Stimulated activated naive B cell treated with anti-CD40 and anti-IgM and Interleukin-4, amounts not matched to agents 10 μg/mL and 1 μg/mL and 100 μg/mL, for 72 hours (primary cell): Measurements from ENCODE around the gene OMA1.

ENCODE experiments used
- ATAC-seq, 2 donors: fragments of 150-1000 bp; cut with Tn5 transposase; replicated peaks; 2 replicates each; pipeline ENCODE4 v1.10.0; 2021; ENCODE audit warnings: moderate library complexity in 1 of 2
- DNase-seq: peaks from one replicate; pipeline ENCODE4 v3.0.0; 2021
- H3K27ac Mint-ChIP-seq: one replicate; pipeline ENCODE4 v1.8.0; 2022; ENCODE audit warnings: mild to moderate bottlenecking, mixed read lengths
- H3K27me3 Mint-ChIP-seq, 2 donors: one replicate each; pipeline ENCODE4 v1.8.0; 2022; ENCODE audit warnings: mixed read lengths in 2 of 2
- H3K36me3 Mint-ChIP-seq, 2 donors: one replicate each; pipeline ENCODE4 v1.8.0; 2022; ENCODE audit warnings: mixed read lengths in 2 of 2, mild to moderate bottlenecking in 1 of 2
- H3K4me1 Mint-ChIP-seq, 2 donors: one replicate each; pipeline ENCODE4 v1.8.0; 2022; ENCODE audit warnings: mixed read lengths in 2 of 2, mild to moderate bottlenecking in 1 of 2
- H3K4me3 Mint-ChIP-seq, 2 donors: one replicate each; pipeline ENCODE4 v1.8.0; 2022; ENCODE audit warnings: mild to moderate bottlenecking in 2 of 2, mixed read lengths in 2 of 2, moderate library complexity in 1 of 2
- H3K9me3 Mint-ChIP-seq, 2 donors: one replicate each; pipeline ENCODE4 v1.8.0; 2022; ENCODE audit warnings: mixed read lengths in 2 of 2, mild to moderate bottlenecking in 1 of 2

Gene OMA1

DNA sequence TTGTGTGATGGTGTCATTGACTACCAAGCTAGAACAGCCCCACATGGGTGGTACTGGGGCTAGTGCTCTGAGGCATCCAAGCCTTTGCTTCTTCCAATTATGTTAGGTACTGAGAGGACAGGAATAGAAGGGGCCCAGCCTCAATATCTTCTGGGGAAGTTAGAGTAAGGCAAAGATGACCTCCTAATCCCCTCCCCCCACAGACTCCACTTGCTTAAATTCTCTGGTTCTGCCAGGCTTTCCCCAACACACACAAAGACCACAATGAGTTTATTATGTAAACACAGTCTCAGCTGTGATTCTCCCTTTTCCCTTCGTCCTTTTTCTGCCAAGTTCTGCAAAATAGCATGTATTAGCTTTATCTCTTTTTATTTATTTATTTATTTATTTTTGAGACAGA lies 33.7 kb upstream of the OMA1 start:
- Mint-ChIP-seq H3K4me3 (no peak overlapping the region), H3K27ac (no peak overlapping the region), H3K4me1 (peaks cover 21 to 34% of the 10 kb centered on the region in 2 donors), H3K27me3 (peaks cover 29 to 40% of the 10 kb centered on the region in 2 donors), H3K36me3 (peaks cover 0 to 7% of the 10 kb centered on the region in 2 donors), H3K9me3 (no peaks in the 10 kb centered on the region)
- DNase-seq (no peak), ATAC-seq (no peak)

DNA sequence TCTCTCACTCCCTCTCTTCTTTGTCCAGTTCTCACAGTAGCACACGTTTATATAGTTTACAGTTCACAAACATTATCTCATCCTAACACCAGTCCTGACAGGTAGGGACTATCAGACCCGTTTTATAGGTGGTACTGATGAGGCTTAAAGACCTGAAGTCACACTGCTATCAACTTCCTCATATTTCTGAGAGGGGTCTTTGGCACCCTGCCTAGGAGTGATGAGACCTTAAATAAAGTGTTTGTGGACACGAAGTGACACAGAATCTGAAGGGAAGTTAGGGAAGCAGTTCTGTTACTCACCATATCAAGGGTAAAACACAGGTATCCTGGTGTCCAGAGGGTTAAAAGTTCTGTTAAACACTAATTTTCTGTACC lies 31.1 kb upstream of the OMA1 start:
- peaks cover 12 to 19% of the 10 kb centered on the region in 2 donors for H3K4me1 Mint-ChIP-seq
- H3K36me3 Mint-ChIP-seq: peaks cover 0 to 7% of the 10 kb centered on the region in 2 donors
- no peak for DNase-seq
- H3K27ac Mint-ChIP-seq: no peak overlapping the region
- H3K4me3 Mint-ChIP-seq: peak overlapping the region; percentile 54 to 55
- H3K27me3 Mint-ChIP-seq: peaks cover 35 to 65% of the 10 kb centered on the region in 2 donors
- H3K9me3 Mint-ChIP-seq: no peaks in the 10 kb centered on the region
- ATAC-seq: peak in 1 of 2 donors; percentile 3

DNA sequence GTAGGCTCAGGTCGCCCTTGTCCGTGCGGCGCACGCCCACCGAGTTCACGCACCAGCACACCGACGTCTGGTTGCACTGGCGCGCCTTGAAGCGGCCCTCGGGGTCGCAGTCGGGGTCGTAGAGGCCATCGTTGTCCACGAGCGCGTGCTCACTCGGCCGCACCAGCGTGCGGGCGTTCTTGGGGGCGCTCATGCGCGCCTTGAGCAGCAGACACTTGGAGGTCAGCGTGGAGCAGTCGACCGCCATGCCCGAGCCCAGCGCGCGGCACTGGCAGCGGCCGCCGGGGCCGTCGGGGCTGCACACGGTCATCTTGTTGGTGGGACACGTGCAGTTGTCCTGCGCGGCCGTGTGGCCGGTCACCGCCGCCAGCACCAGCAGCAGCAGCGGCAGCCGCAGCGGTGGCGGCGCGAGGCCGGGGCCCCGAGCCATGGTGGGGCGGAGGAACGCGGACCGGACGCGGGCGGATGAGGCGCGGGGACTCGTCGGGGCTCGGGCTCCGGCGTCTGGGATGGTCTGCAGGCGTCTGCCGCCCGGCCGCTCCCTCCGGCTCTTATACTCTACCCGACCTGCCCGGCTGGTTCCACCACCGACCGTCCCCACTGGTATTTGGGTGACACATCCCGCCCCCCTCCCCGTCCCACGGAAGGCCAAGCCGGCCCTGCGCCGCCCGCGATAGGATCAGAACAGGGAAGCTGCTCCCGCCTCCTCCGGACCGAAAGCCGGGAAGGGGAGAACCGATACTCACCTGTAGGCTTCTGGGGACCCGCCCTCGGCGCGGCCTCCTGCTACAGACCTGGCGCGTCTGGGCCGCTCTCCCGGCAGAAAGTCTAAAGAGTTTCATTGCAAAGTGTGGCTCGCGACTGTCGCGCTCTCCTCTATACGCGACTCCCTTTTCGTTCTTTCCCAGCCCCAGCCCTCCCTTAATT lies 30.5 kb upstream of the OMA1 start, which contains the start of gene TACSTD2:
Gene TACSTD2, minus strand, starts transcription at position 526 of the 927 bp plus-strand sequence. Its CDS starts 96 bp downstream, at position 430.
- H3K4me1 Mint-ChIP-seq: peaks cover 12 to 19% of the 10 kb centered on the region in 2 donors
- H3K9me3 Mint-ChIP-seq: no peaks in the 10 kb centered on the region
- DNase-seq: no peak
- H3K36me3 Mint-ChIP-seq: peaks cover 0 to 7% of the 10 kb centered on the region in 2 donors
- H3K27ac Mint-ChIP-seq: peak within 1 kb of the TSS; percentile 63
- peaks cover 36 to 72% of the 10 kb centered on the region in 2 donors for H3K27me3 Mint-ChIP-seq
- no peak for ATAC-seq
- peak within 1 kb of the TSS; percentile 81 to 83 for H3K4me3 Mint-ChIP-seq

DNA sequence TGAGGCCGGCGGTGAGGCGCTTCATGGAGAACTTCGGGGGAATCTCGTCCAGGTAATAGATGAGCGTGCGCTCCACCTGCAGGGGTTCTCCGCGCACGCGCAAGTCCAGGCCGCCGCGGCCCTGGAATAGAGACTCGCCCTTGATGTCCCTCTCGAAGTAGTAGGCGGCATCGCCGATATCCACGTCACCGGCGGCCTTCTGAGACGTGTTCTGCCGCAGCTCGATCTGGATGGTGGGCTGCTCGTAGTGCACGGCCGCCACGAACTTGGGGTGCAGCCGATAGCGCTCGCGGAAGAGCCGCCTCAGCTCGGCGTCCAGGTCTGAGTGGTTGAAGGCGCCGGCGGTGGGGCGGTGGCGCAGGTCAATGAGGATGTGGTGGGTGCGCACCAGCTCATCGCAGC lies 29.8 kb upstream of the OMA1 start:
- peaks cover 0 to 7% of the 10 kb centered on the region in 2 donors for H3K36me3 Mint-ChIP-seq
- peaks cover 12 to 19% of the 10 kb centered on the region in 2 donors for H3K4me1 Mint-ChIP-seq
- H3K27ac Mint-ChIP-seq: peak overlapping the region; percentile 63
- ATAC-seq: peak; percentile 28 to 37
- H3K9me3 Mint-ChIP-seq: no peaks in the 10 kb centered on the region
- H3K27me3 Mint-ChIP-seq: peaks cover 42 to 78% of the 10 kb centered on the region in 2 donors
- peak overlapping the region; percentile 81 to 83 for H3K4me3 Mint-ChIP-seq
- peak; percentile 8 for DNase-seq

DNA sequence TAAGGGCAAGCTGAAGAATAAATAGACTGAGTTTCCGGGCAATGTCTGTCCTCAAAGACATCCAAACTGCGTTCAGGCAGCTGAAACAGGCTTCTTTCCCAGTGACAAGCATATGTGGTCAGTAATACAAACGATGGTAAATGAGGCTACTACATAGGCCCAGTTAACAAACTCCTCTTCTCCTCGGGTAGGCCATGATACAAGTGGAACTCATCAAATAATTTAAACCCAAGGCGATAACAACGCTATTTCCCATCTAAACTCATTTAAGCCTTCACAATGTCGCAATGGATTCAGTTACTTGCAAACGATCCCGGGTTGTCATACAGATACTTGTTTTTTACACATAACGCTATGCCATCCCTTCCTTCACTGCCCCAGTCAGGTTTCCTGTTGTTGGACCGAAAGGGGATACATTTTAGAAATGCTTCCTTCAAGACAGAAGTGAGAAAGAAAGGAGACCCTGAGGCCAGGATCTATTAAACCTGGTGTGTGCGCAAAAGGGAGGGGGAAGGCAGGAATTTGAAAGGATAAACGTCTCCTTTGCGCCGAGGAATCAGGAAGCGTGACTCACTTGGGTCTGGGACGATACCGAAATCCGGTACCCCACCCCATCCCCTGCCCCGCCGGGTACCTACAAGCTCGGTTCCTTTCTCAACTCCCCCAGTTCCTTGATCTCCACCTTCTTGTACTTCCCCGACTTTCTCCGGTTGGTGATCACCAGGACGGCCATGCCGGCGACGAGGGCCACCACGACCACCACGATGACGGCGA lies 29.2 kb upstream of the OMA1 start:
- no peaks in the 10 kb centered on the region for H3K9me3 Mint-ChIP-seq
- peaks cover 12 to 19% of the 10 kb centered on the region in 2 donors for H3K4me1 Mint-ChIP-seq
- H3K4me3 Mint-ChIP-seq: peak overlapping the region; percentile 81 to 83
- DNase-seq (no peak), ATAC-seq (no peak)
- peaks cover 44 to 82% of the 10 kb centered on the region in 2 donors for H3K27me3 Mint-ChIP-seq
- peaks cover 0 to 7% of the 10 kb centered on the region in 2 donors for H3K36me3 Mint-ChIP-seq
- peak overlapping the region; percentile 63 for H3K27ac Mint-ChIP-seq

DNA sequence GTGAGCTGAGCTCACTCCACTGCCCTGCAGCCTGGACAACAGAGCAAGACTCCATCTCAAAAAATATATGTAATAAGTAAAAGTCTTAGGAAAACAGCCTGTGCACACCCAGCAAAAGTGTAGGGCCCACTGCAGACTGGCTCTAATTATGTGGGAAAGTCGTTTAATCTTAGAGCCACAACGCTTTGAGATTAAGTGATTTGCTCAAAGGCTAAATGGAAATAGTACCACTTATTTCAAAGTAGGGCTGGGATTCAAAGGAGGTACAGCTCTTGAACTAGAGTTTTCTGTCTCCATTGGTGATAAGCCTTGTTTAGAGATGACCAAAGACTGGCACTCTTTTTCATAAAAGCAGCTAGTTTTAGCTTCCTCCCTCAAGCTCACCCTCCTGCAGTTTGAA lies 28.3 kb upstream of the OMA1 start:
- H3K4me3 Mint-ChIP-seq: no peak overlapping the region

DNA sequence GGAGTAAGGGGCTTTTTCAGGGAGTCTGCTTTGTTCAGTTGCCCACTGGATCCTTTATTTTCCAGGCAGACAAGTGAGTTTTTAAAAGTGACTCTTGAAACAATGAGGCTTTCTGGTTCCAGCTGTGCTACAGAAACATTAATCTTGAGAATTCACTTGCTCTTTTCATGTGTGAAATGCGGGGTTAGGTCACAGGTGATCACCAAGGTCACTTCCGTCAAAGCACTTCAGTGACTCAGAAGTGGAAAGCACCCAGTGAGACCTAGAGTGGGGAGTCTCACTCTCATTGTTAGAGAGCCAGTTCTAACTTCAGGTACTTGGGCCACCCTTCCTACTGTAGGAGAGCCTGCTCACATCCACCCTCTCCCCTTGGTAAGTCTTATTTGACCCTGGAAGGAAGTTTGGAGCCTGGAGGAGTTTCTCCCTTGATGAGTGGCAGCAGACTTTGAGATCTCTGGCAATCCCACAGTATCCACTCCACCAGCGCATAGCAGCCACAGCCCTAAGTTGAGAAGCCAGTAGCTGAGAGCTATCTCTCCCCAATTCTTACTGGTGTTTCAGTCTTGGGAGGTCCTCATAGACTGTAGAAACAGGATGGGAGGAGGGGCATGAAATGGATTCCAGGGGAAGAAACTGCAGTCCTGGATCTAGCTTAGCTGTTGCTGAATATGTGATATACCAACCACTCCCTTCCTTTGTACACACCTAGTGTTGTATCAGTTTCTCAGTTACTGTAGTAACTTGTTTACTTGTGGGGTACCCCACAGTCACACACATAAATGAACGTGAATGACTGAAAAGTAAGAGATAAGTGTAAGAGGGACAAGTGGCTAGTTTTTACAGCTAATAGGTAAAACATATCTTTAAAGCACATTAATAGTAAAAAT lies 27.4 kb upstream of the OMA1 start:
- Mint-ChIP-seq H3K27me3 (peaks cover 51 to 89% of the 10 kb centered on the region in 2 donors), H3K9me3 (peaks cover 0 to 2% of the 10 kb centered on the region in 2 donors), H3K27ac (no peak overlapping the region), H3K4me3 (no peak overlapping the region), H3K4me1 (peaks cover 12 to 19% of the 10 kb centered on the region in 2 donors), H3K36me3 (peaks cover 0 to 7% of the 10 kb centered on the region in 2 donors)
- ATAC-seq: peak; percentile 83 to 90
- DNase-seq: peak; percentile 12

More for the DNA sequence above, 28.3 kb upstream of the OMA1 start:
- Mint-ChIP-seq H3K27ac (no peak overlapping the region), H3K9me3 (peaks cover 0 to 2% of the 10 kb centered on the region in 2 donors), H3K4me1 (peaks cover 12 to 19% of the 10 kb centered on the region in 2 donors), H3K36me3 (peaks cover 0 to 7% of the 10 kb centered on the region in 2 donors), H3K27me3 (peaks cover 52 to 91% of the 10 kb centered on the region in 2 donors)
- ATAC-seq (no peak), DNase-seq (no peak)

DNA sequence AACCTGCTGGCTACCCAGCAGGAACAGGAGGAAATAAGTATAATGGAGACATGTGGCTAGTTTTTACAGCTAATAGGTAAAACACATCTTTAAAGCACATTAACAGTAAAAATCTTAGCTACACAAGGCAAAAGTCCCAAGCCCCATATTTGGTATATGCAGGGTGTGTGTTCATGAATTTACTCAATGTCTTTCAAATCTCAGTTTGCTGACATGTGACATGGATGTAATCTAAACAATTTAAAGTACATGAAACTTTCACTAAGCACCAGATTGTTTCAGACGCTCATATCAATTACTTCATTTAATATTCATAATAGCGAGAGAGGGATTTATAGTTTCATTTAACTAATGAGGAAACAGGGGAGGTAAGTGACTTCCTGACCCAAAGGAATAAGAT lies 26.6 kb upstream of the OMA1 start:
- no peak for ATAC-seq
- Mint-ChIP-seq H3K4me1 (peaks cover 12 to 19% of the 10 kb centered on the region in 2 donors), H3K27me3 (peaks cover 56 to 85% of the 10 kb centered on the region in 2 donors)

DNA sequence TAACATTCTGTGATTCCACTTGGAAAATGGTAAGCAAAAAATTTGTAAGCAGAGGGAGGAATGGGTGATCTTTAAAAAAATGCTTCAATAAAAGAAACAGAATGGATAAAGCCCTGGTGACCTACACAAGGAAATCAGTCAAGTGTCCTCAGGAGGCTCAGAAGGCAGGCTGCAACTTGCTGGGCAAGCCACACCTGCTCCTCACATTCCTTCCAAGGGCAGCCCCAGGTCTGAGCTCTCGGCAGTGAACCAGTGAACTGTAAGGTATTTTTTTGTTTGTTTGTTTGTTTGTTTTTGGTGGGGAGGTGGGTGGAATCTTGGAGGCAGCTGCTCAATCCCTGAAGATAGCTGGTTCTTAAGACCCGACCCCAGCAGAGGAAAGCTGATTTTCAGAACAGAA lies 26.2 kb upstream of the OMA1 start:
- ATAC-seq: no peak
- Mint-ChIP-seq H3K27me3 (peaks cover 54 to 80% of the 10 kb centered on the region in 2 donors), H3K27ac (no peak overlapping the region)

More for the DNA sequence above, 26.6 kb upstream of the OMA1 start:
- no peak overlapping the region for H3K27ac Mint-ChIP-seq
- peaks cover 0 to 2% of the 10 kb centered on the region in 2 donors for H3K9me3 Mint-ChIP-seq
- peaks cover 0 to 7% of the 10 kb centered on the region in 2 donors for H3K36me3 Mint-ChIP-seq
- no peak overlapping the region for H3K4me3 Mint-ChIP-seq
- no peak for DNase-seq

DNA sequence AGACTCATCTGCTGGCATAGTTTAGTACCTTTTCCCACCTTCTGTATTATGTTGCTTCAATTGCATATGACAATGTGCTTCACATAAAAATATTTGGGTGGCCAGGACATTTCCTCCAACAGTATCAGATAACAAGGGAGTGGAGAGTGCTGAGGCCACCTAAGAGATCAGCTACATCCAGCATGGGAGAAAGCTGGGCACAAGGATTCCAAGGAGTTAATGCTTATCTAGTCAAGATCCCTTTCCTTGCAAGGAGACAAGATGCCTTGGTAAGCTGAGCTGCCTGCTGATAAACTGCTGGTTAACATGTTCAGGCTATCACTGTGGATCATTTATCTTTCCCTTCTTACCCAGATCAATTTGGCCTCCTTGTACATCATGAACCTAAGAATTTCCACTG lies 25.1 kb upstream of the OMA1 start:
- peaks cover 0 to 2% of the 10 kb centered on the region in 2 donors for H3K36me3 Mint-ChIP-seq
- no peak for DNase-seq
- peaks cover 50 to 72% of the 10 kb centered on the region in 2 donors for H3K27me3 Mint-ChIP-seq
- no peak for ATAC-seq
- H3K4me1 Mint-ChIP-seq: peaks cover 7 to 11% of the 10 kb centered on the region in 2 donors
- H3K9me3 Mint-ChIP-seq: peaks cover 0 to 2% of the 10 kb centered on the region in 2 donors
- no peak overlapping the region for H3K4me3 Mint-ChIP-seq
- no peak overlapping the region for H3K27ac Mint-ChIP-seq

More for the DNA sequence above, 26.2 kb upstream of the OMA1 start:
- H3K4me3 Mint-ChIP-seq: no peak overlapping the region
- H3K9me3 Mint-ChIP-seq: peaks cover 0 to 2% of the 10 kb centered on the region in 2 donors
- DNase-seq: no peak
- peaks cover 10 to 18% of the 10 kb centered on the region in 2 donors for H3K4me1 Mint-ChIP-seq
- H3K36me3 Mint-ChIP-seq: peaks cover 0 to 6% of the 10 kb centered on the region in 2 donors

DNA sequence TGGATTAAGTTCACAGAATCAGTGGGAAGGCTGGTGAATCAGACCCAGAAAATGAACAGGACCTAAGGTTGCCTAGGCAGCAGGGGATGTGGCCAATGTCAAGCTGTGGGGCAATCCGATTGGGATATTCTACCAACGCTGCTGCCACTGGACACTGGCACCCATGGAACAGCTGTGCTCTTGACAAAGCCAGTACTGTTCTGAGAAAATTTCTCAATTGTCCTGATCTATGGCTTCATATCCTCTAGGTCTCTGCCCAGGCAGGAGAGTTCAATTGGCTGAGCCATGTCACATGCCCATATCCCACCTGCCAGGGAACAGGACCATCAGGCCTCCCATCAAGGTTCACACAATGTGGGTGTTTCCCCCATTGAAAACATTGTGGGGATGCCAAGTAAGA lies 24.3 kb upstream of the OMA1 start:
- no peak overlapping the region for H3K27ac Mint-ChIP-seq
- DNase-seq: no peak
- H3K4me3 Mint-ChIP-seq: no peak overlapping the region
- ATAC-seq: no peak
- peaks cover 47 to 64% of the 10 kb centered on the region in 2 donors for H3K27me3 Mint-ChIP-seq
- H3K36me3 Mint-ChIP-seq: no peaks in the 10 kb centered on the region
- H3K4me1 Mint-ChIP-seq: peaks cover 3 to 4% of the 10 kb centered on the region in 2 donors
- H3K9me3 Mint-ChIP-seq: peaks cover 0 to 2% of the 10 kb centered on the region in 2 donors

DNA sequence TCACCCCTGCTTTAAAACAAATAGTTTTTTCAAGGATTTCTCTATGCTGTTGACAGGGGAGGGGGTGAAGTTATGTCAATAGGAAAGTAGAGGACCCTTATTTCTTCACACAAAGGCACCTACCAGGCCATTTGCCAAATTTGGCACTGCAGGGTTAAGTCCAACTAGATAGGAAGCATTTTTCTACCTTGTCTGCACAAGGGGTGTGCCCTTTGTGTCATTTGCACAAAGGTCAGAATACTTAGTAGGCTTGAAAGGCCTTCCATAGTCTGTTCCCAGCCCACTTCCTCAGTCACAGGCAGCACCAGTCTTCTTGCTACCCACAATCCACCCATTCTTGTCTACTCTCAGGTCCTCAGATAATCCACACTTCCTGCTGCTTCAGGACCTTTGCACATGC lies 23.6 kb upstream of the OMA1 start:
- Mint-ChIP-seq H3K4me1 (no peaks in the 10 kb centered on the region), H3K9me3 (peaks cover 0 to 2% of the 10 kb centered on the region in 2 donors), H3K27me3 (peaks cover 43 to 63% of the 10 kb centered on the region in 2 donors), H3K4me3 (no peak overlapping the region), H3K36me3 (no peaks in the 10 kb centered on the region), H3K27ac (no peak overlapping the region)
- ATAC-seq: no peak
- DNase-seq: no peak

DNA sequence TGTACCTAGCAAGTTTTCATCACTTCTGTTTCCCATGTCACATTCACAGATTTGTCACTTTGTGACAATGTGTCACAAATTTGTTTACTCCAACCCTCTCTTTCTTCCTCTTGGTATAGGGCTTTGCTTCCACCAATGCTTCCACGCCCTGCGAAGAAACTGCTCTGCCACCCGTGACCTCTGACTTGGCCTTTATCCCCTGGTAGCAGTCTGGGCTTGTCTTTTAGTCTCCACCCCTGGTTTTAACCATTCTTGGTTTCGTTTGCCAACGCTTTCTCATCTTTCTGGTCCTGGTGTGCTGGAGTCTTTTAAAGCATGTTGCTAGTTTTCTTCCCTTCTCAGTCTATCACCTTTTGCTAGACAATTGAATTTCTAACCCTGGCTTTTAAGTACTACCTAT lies 22.4 kb upstream of the OMA1 start:
- no peak overlapping the region for H3K27ac Mint-ChIP-seq
- H3K9me3 Mint-ChIP-seq: peaks cover 0 to 2% of the 10 kb centered on the region in 2 donors
- no peak overlapping the region for H3K4me3 Mint-ChIP-seq
- DNase-seq (no peak), ATAC-seq (no peak)
- H3K27me3 Mint-ChIP-seq: peaks cover 43 to 51% of the 10 kb centered on the region in 2 donors
- H3K4me1 Mint-ChIP-seq: no peaks in the 10 kb centered on the region
- H3K36me3 Mint-ChIP-seq: no peaks in the 10 kb centered on the region
